ENCODE results near the gene TNK1.

TNK1 gene

DNA sequence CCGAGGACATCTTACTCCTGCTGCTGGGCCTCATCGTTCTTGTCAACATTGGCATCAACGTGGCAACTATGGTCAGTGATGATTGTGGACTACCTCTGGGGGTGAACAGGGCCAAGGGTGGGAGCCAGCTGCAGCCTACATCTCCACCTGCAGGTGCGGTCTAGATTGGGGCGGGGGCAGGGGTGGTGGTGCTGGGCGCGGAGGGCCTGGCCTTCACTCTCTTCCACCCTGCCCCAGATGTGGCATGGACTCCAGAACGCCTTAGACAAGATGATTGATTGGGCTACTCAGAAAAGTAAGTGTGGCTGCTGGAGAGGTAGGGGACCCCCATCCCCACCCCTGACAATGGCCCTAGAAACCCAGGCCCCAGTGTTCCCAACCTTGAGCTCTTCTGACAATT, 44.9 kb downstream of the TNK1 start:
- POLR2A ChIA-PET, result interaction anchor here (2.1 kb wide), 1 partner anchor 22 kb away, joined by 9 read pairs; the partner anchor contains the start of gene TMEM256
- CTCF ChIA-PET, result interaction anchor here (0.6 to 1.6 kb wide), 4 partner anchors 12 to 248 kb away, joined by 3 to 9 read pairs (median 5); no protein-coding TSS in a partner anchor

More for the DNA sequence above, 44.9 kb downstream of the TNK1 start:
- no peaks in the 10 kb centered on the region for H3K9me3 ChIP-seq (ENCODE audit: control insufficient read depth, insufficient read depth, low read depth, low read length)
- TF ChIP-seq, protein P1, sequence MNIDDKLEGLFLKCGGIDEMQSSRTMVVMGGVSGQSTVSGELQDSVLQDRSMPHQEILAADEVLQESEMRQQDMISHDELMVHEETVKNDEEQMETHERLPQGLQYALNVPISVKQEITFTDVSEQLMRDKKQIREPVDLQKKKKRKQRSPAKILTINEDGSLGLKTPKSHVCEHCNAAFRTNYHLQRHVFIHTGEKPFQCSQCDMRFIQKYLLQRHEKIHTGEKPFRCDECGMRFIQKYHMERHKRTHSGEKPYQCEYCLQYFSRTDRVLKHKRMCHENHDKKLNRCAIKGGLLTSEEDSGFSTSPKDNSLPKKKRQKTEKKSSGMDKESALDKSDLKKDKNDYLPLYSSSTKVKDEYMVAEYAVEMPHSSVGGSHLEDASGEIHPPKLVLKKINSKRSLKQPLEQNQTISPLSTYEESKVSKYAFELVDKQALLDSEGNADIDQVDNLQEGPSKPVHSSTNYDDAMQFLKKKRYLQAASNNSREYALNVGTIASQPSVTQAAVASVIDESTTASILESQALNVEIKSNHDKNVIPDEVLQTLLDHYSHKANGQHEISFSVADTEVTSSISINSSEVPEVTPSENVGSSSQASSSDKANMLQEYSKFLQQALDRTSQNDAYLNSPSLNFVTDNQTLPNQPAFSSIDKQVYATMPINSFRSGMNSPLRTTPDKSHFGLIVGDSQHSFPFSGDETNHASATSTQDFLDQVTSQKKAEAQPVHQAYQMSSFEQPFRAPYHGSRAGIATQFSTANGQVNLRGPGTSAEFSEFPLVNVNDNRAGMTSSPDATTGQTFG (tag by site-specific recombination; IDR thresholded peaks at IDR 0.05; ENCODE audit: borderline replicate concordance), result no peak
- TF ChIP-seq, protein P2, sequence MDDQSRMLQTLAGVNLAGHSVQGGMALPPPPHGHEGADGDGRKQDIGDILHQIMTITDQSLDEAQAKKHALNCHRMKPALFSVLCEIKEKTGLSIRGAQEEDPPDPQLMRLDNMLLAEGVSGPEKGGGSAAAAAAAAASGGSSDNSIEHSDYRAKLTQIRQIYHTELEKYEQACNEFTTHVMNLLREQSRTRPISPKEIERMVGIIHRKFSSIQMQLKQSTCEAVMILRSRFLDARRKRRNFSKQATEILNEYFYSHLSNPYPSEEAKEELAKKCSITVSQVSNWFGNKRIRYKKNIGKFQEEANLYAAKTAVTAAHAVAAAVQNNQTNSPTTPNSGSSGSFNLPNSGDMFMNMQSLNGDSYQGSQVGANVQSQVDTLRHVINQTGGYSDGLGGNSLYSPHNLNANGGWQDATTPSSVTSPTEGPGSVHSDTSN (CRISPR knock-in tag; IDR thresholded peaks at IDR 0.05), result no peak
- TF ChIP-seq ZNF433 (tag by site-specific recombination; IDR thresholded peaks at IDR 0.05; ENCODE audit: low read depth) (no peak), YY2 (tag by site-specific recombination; IDR thresholded peaks at IDR 0.05) (no peak), ZBTB1 (tag by site-specific recombination; IDR thresholded peaks at IDR 0.05) (no peak), ZNF792 (tag by site-specific recombination; IDR thresholded peaks at IDR 0.05) (no peak), ZNF677 (tag by site-specific recombination; IDR thresholded peaks at IDR 0.05) (no peak), ZNF600 (tag by site-specific recombination; IDR thresholded peaks at IDR 0.05) (no peak), ZBTB7A (tag by site-specific recombination; IDR thresholded peaks at IDR 0.05; ENCODE audit: low read depth) (no peak), ZNF302 (tag by site-specific recombination; IDR thresholded peaks at IDR 0.05; ENCODE audit: low read depth) (no peak), YY1 (tag by site-specific recombination; IDR thresholded peaks at IDR 0.05) (no peak), ZNF223 (tag by site-specific recombination; IDR thresholded peaks at IDR 0.05) (no peak), ZNF132 (tag by site-specific recombination; IDR thresholded peaks at IDR 0.05; ENCODE audit: borderline replicate concordance) (no peak), ZBTB8A (tag by site-specific recombination; IDR thresholded peaks at IDR 0.05) (no peak), ZNF174 (tag by site-specific recombination; IDR thresholded peaks at IDR 0.05) (no peak), KLF1 (tag by site-specific recombination; IDR thresholded peaks at IDR 0.05) (no peak)
- TF ChIP-seq, protein P3, sequence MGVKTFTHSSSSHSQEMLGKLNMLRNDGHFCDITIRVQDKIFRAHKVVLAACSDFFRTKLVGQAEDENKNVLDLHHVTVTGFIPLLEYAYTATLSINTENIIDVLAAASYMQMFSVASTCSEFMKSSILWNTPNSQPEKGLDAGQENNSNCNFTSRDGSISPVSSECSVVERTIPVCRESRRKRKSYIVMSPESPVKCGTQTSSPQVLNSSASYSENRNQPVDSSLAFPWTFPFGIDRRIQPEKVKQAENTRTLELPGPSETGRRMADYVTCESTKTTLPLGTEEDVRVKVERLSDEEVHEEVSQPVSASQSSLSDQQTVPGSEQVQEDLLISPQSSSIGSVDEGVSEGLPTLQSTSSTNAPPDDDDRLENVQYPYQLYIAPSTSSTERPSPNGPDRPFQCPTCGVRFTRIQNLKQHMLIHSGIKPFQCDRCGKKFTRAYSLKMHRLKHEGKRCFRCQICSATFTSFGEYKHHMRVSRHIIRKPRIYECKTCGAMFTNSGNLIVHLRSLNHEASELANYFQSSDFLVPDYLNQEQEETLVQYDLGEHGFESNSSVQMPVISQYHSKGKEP (tag by site-specific recombination; IDR thresholded peaks at IDR 0.05), result no peak
- TF ChIP-seq, protein P4, sequence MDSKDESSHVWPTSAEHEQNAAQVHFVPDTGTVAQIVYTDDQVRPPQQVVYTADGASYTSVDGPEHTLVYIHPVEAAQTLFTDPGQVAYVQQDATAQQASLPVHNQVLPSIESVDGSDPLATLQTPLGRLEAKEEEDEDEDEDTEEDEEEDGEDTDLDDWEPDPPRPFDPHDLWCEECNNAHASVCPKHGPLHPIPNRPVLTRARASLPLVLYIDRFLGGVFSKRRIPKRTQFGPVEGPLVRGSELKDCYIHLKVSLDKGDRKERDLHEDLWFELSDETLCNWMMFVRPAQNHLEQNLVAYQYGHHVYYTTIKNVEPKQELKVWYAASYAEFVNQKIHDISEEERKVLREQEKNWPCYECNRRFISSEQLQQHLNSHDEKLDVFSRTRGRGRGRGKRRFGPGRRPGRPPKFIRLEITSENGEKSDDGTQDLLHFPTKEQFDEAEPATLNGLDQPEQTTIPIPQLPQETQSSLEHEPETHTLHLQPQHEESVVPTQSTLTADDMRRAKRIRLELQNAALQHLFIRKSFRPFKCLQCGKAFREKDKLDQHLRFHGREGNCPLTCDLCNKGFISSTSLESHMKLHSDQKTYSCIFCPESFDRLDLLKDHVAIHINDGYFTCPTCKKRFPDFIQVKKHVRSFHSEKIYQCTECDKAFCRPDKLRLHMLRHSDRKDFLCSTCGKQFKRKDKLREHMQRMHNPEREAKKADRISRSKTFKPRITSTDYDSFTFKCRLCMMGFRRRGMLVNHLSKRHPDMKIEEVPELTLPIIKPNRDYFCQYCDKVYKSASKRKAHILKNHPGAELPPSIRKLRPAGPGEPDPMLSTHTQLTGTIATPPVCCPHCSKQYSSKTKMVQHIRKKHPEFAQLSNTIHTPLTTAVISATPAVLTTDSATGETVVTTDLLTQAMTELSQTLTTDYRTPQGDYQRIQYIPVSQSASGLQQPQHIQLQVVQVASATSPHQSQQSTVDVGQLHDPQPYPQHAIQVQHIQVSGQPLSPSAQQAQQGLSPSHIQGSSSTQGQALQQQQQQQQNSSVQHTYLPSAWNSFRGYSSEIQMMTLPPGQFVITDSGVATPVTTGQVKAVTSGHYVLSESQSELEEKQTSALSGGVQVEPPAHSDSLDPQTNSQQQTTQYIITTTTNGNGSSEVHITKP (tag by site-specific recombination; IDR thresholded peaks at IDR 0.05), result no peak
- TF ChIP-seq, protein P5, sequence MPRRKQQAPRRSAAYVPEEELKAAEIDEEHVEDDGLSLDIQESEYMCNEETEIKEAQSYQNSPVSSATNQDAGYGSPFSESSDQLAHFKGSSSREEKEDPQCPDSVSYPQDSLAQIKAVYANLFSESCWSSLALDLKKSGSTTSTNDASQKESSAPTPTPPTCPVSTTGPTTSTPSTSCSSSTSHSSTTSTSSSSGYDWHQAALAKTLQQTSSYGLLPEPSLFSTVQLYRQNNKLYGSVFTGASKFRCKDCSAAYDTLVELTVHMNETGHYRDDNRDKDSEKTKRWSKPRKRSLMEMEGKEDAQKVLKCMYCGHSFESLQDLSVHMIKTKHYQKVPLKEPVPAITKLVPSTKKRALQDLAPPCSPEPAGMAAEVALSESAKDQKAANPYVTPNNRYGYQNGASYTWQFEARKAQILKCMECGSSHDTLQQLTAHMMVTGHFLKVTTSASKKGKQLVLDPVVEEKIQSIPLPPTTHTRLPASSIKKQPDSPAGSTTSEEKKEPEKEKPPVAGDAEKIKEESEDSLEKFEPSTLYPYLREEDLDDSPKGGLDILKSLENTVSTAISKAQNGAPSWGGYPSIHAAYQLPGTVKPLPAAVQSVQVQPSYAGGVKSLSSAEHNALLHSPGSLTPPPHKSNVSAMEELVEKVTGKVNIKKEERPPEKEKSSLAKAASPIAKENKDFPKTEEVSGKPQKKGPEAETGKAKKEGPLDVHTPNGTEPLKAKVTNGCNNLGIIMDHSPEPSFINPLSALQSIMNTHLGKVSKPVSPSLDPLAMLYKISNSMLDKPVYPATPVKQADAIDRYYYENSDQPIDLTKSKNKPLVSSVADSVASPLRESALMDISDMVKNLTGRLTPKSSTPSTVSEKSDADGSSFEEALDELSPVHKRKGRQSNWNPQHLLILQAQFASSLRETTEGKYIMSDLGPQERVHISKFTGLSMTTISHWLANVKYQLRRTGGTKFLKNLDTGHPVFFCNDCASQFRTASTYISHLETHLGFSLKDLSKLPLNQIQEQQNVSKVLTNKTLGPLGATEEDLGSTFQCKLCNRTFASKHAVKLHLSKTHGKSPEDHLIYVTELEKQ (tag by site-specific recombination; IDR thresholded peaks at IDR 0.05; ENCODE audit: borderline replicate concordance), result no peak
- TF ChIP-seq, protein P6, sequence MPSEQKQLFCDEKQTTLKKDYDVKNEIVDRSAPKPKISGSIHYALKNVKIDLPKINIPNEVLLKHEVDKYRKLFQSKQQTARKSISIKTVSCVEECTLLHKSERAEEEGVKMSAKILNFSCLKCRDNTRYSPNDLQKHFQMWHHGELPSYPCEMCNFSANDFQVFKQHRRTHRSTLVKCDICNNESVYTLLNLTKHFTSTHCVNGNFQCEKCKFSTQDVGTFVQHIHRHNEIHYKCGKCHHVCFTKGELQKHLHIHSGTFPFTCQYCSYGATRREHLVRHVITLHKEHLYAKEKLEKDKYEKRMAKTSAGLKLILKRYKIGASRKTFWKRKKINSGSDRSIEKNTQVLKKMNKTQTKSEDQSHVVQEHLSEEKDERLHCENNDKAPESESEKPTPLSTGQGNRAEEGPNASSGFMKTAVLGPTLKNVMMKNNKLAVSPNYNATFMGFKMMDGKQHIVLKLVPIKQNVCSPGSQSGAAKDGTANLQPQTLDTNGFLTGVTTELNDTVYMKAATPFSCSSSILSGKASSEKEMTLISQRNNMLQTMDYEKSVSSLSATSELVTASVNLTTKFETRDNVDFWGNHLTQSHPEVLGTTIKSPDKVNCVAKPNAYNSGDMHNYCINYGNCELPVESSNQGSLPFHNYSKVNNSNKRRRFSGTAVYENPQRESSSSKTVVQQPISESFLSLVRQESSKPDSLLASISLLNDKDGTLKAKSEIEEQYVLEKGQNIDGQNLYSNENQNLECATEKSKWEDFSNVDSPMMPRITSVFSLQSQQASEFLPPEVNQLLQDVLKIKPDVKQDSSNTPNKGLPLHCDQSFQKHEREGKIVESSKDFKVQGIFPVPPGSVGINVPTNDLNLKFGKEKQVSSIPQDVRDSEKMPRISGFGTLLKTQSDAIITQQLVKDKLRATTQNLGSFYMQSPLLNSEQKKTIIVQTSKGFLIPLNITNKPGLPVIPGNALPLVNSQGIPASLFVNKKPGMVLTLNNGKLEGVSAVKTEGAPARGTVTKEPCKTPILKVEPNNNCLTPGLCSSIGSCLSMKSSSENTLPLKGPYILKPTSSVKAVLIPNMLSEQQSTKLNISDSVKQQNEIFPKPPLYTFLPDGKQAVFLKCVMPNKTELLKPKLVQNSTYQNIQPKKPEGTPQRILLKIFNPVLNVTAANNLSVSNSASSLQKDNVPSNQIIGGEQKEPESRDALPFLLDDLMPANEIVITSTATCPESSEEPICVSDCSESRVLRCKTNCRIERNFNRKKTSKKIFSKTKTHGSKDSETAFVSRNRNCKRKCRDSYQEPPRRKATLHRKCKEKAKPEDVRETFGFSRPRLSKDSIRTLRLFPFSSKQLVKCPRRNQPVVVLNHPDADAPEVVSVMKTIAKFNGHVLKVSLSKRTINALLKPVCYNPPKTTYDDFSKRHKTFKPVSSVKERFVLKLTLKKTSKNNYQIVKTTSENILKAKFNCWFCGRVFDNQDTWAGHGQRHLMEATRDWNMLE (tag by site-specific recombination; conservative IDR thresholded peaks at IDR 0.05; ENCODE audit: low read depth), result no peak
- H3K36me3 ChIP-seq (ENCODE audit: control insufficient read depth in 2 of 2, insufficient read depth in 1 of 2, low read length in 2 of 2), result no peaks in the 10 kb centered on the region
- H3K27ac ChIP-seq (ENCODE audit: extremely low read depth, low read depth, low read length), result no peak overlapping the region
- H3K4me1 ChIP-seq (ENCODE audit: control insufficient read depth, insufficient read depth, low read length), result no peaks in the 10 kb centered on the region
- no peak overlapping the region for H3K4me3 ChIP-seq (ENCODE audit: low read depth, low read length)

All from HEK293 (cell line).